ENCODE measurements around the gene CHRNA4.

- TF ChIP-seq CTCF (IDR thresholded peaks at IDR 0.05; ENCODE audit: extremely low read depth in 1 of 2, insufficient read depth in 1 of 2, low read depth in 1 of 2, low read length in 2 of 2) (no peak), MAX (IDR thresholded peaks at IDR 0.05; ENCODE audit: insufficient read depth, insufficient read length) (no peak), POLR2A (IDR thresholded peaks at IDR 0.05; ENCODE audit: low read depth, low read length) (no peak), POLR2AphosphoS5 (IDR thresholded peaks at IDR 0.05; ENCODE audit: insufficient read depth, low read depth, low read length) (no peak), EZH2 (IDR thresholded peaks at IDR 0.05; ENCODE audit: borderline replicate concordance, low read depth, low read length, severe bottlenecking) (no peak), JUN (IDR thresholded peaks at IDR 0.05; ENCODE audit: borderline replicate concordance, insufficient read depth, insufficient read length, low read depth) (no peak), MYC (IDR thresholded peaks at IDR 0.05; ENCODE audit: low read depth, low read length) (no peak)
Measured at GRCh38 chr20:63349516-63349895, 11.6 kb downstream of the CHRNA4 start.

Measured in endothelial cell of umbilical vein (primary cell).